Panc1 (cell line): Measurements from ENCODE around the gene DNM3. TPM values are rescaled to one million over a fixed set of nuclear protein-coding genes. Genes with fewer than 3 reads are reported as not detected.

ENCODE experiments used
- ATAC-seq: fragments of 200-7000 bp; cut with Tn5 transposase; 2 replicates; pipeline ENCODE4 v1.9.1; 2020; ENCODE audit warnings: mild to moderate bottlenecking, moderate library complexity
- BruUV-seq: library from RNA; stranded (reverse); fragments of 400-500 nt; replicated peaks from 2 replicates; lab custom pipeline; 2021; lab: Mats Ljungman, UMichigan
- CTCF ChIA-PET: fragments of 300-600 bp; sonication (Branson Sonifier 250); formaldehyde crosslinking; loops from one replicate; lab custom pipeline; 2022; ENCODE audit warnings: antibody characterized with exemption; lab: Charles Lee
- POLR2A ChIA-PET: fragments of 300-600 bp; sonication (Branson Sonifier 250); formaldehyde crosslinking; loops from one replicate; lab custom pipeline; 2022; ENCODE audit warnings: antibody characterized with exemption; lab: Charles Lee
- DNase-seq: peaks from one replicate; pipeline ENCODE4 v3.0.0-alpha.2; 2010; ENCODE audit warnings: low read depth, low spot score
- H3K27ac ChIP-seq: 2 replicates; pipeline ENCODE4 v1.5.1; 2011; ENCODE audit warnings: mild to moderate bottlenecking, low read length, inconsistent platforms
- H3K27me3 ChIP-seq: fragments of 200-500 bp; sonication (Bioruptor generic); 2 replicates; pipeline ENCODE4 v1.6.0; 2014; ENCODE audit warnings: low read length, inconsistent platforms; ENCODE audit not compliant: control insufficient read depth, insufficient read depth
- H3K36me3 ChIP-seq: fragments of 200-500 bp; sonication (Bioruptor generic); 2 replicates; pipeline ENCODE4 v1.5.1; 2014; ENCODE audit warnings: inconsistent platforms, mild to moderate bottlenecking, low read length, moderate library complexity; ENCODE audit not compliant: control insufficient read depth, insufficient read depth
- H3K4me1 ChIP-seq: 2 replicates; pipeline ENCODE4 v1.5.1; 2011; ENCODE audit warnings: inconsistent platforms, mild to moderate bottlenecking, low read length, moderate library complexity; ENCODE audit not compliant: control insufficient read depth, insufficient read depth
- H3K4me3 ChIP-seq, 2 experiments: 2 replicates each; pipeline ENCODE4 v1.5.1; 2011 to 2012; ENCODE audit warnings: low read depth in 2 of 2, low read length in 2 of 2, mild to moderate bottlenecking in 2 of 2, inconsistent platforms in 1 of 2, moderate library complexity in 1 of 2
- H3K9me3 ChIP-seq: fragments of 200-500 bp; sonication (Bioruptor generic); 2 replicates; pipeline ENCODE4 v1.5.1; 2014; ENCODE audit warnings: low read depth, mild to moderate bottlenecking, inconsistent platforms, low read length, moderate library complexity; ENCODE audit not compliant: control insufficient read depth, insufficient read depth
- POLR2AphosphoS5 ChIP-seq: IDR thresholded peaks from 2 replicates; pipeline ENCODE4 v1.6.1; 2012; ENCODE audit warnings: mild to moderate bottlenecking, low read depth, low read length, moderate library complexity
- SIN3A ChIP-seq: IDR thresholded peaks from 2 replicates; pipeline ENCODE4 v1.6.1; 2012; ENCODE audit warnings: low read depth, mild to moderate bottlenecking, low read length, moderate library complexity, borderline replicate concordance; ENCODE audit not compliant: insufficient read depth
- TCF7L2 ChIP-seq: IDR thresholded peaks from 2 replicates; pipeline ENCODE4 v1.6.1; 2011; ENCODE audit warnings: mild to moderate bottlenecking, low read depth, low read length, inconsistent platforms
- in situ Hi-C: cut with HindIII; loops from 2 replicates; pipeline ENCODE4 v1.10.0; 2016; ENCODE audit warnings: low sequenced_read_pairs, low pct_unique_long_range_greater_than_20kb
- intact Hi-C: fragments of 100-400 bp; cut with micrococcal nuclease; formaldehyde crosslinking; loops from one replicate; pipeline ENCODE4 v1.10.0; 2022; ENCODE audit not compliant: unreplicated experiment
- total RNA-seq: library from RNA; stranded (reverse); gene quantifications from one replicate; pipeline ENCODE4 v1.2.1, GENCODE V29; 2021; ENCODE audit not compliant: unreplicated experiment
- TF ChIP-seq, protein P1 (sequence below), 2 experiments: IDR thresholded peaks; 2 replicates each; pipeline ENCODE4 v1.6.1; 2011 to 2012; ENCODE audit warnings: low read depth in 2 of 2, control low read depth in 1 of 2, low read length in 1 of 2, mild to moderate bottlenecking in 1 of 2, moderate library complexity in 1 of 2; ENCODE audit not compliant: insufficient read depth in 1 of 2
- TF ChIP-seq, protein P2 (sequence below): fragments of 450-650 bp; IDR thresholded peaks from 2 replicates; pipeline ENCODE4 v1.5.1; 2017; ENCODE audit warnings: mild to moderate bottlenecking

Gene DNM3
- total RNA-seq, 1 experiment from 2014 or later: 0.46 TPM

- no peak overlapping the region; the same call in 1 of the 2 replicates for H3K27ac ChIP-seq
- TF ChIP-seq TCF7L2 (no peak), POLR2AphosphoS5 (no peak), SIN3A (no peak)
- TF ChIP-seq, protein P1, sequence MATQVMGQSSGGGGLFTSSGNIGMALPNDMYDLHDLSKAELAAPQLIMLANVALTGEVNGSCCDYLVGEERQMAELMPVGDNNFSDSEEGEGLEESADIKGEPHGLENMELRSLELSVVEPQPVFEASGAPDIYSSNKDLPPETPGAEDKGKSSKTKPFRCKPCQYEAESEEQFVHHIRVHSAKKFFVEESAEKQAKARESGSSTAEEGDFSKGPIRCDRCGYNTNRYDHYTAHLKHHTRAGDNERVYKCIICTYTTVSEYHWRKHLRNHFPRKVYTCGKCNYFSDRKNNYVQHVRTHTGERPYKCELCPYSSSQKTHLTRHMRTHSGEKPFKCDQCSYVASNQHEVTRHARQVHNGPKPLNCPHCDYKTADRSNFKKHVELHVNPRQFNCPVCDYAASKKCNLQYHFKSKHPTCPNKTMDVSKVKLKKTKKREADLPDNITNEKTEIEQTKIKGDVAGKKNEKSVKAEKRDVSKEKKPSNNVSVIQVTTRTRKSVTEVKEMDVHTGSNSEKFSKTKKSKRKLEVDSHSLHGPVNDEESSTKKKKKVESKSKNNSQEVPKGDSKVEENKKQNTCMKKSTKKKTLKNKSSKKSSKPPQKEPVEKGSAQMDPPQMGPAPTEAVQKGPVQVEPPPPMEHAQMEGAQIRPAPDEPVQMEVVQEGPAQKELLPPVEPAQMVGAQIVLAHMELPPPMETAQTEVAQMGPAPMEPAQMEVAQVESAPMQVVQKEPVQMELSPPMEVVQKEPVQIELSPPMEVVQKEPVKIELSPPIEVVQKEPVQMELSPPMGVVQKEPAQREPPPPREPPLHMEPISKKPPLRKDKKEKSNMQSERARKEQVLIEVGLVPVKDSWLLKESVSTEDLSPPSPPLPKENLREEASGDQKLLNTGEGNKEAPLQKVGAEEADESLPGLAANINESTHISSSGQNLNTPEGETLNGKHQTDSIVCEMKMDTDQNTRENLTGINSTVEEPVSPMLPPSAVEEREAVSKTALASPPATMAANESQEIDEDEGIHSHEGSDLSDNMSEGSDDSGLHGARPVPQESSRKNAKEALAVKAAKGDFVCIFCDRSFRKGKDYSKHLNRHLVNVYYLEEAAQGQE (IDR thresholded peaks at IDR 0.05; ENCODE audit: insufficient read depth in 1 of 2, low read depth in 2 of 2, low read length in 1 of 2): no peak
- ChIA-PET CTCF (no interaction called here), POLR2A (no interaction called here)
- ATAC-seq (no peak), DNase-seq (no peak)
- H3K27me3 ChIP-seq: no peaks in the 10 kb centered on the region
- no peak overlapping the region for H3K4me3 ChIP-seq
- H3K9me3 ChIP-seq: no peaks in the 10 kb centered on the region
- BruUV-seq: no TSS peak
- H3K36me3 ChIP-seq: no peaks in the 10 kb centered on the region
- in situ Hi-C loops: no loop called here
- intact Hi-C loops: no loop called here
- H3K4me1 ChIP-seq: peaks cover 3% of the 10 kb centered on the region; the same call in 1 of the 2 replicates
These were observed 369.9 kb downstream of the DNM3 start for GRCh38 chr1:172211221-172211620.

DNA sequence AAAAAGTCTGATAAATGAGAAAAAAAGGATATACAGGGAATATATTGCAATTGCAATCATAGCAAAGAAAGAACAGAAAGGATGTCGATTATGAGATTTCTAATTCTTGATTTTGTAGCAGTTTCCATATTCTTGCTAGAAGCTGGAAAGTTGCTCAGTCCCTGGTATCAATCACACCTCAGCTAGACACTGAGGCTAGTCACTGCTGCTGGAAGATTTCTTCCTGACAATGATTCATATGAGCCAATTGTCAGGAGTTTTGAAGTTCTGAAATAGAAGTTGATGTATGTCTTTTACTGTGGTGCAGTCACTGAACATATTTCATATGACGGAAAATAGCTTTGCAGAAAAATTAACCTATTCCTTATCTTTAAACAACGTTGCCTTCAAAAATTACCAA lies 370.8 kb downstream of the DNM3 start:
- BruUV-seq: no TSS peak
- Histone ChIP-seq H3K4me1 (peaks cover 3% of the 10 kb centered on the region; the same call in 1 of the 2 replicates), H3K36me3 (no peaks in the 10 kb centered on the region), H3K27ac (peak overlapping the region; percentile 20; the same call in 1 of the 2 replicates), H3K9me3 (no peaks in the 10 kb centered on the region), H3K27me3 (no peaks in the 10 kb centered on the region), H3K4me3 (no peak overlapping the region)
- TF ChIP-seq TCF7L2 (no peak), POLR2AphosphoS5 (no peak), SIN3A (no peak)
- TF ChIP-seq, protein P1 (IDR thresholded peaks at IDR 0.05; ENCODE audit: insufficient read depth in 1 of 2, low read depth in 2 of 2, low read length in 1 of 2): no peak
- TF ChIP-seq, protein P2, sequence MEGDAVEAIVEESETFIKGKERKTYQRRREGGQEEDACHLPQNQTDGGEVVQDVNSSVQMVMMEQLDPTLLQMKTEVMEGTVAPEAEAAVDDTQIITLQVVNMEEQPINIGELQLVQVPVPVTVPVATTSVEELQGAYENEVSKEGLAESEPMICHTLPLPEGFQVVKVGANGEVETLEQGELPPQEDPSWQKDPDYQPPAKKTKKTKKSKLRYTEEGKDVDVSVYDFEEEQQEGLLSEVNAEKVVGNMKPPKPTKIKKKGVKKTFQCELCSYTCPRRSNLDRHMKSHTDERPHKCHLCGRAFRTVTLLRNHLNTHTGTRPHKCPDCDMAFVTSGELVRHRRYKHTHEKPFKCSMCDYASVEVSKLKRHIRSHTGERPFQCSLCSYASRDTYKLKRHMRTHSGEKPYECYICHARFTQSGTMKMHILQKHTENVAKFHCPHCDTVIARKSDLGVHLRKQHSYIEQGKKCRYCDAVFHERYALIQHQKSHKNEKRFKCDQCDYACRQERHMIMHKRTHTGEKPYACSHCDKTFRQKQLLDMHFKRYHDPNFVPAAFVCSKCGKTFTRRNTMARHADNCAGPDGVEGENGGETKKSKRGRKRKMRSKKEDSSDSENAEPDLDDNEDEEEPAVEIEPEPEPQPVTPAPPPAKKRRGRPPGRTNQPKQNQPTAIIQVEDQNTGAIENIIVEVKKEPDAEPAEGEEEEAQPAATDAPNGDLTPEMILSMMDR: no peak
- DNase-seq (no peak), ATAC-seq (no peak)
- POLR2A ChIA-PET: no interaction called here
- CTCF ChIA-PET: no interaction called here
- in situ Hi-C loops (no loop called here), intact Hi-C loops (no loop called here)
